ENCODE measurements around the gene PCED1B. TPM values are rescaled to one million over a fixed set of nuclear protein-coding genes. Genes with fewer than 3 reads are reported as not detected.

PCED1B gene
- total RNA-seq, 1 donor from 2014 or later: 3.1 TPM

GRCh38 chr12:47158792-47159191 lies 79.4 kb downstream of the PCED1B start:
- H3K27ac ChIP-seq: no peak overlapping the region
- H3K9me3 Mint-ChIP-seq: peaks cover 20% of the 10 kb centered on the region
- no peaks in the 10 kb centered on the region for H3F3A ChIP-seq (ENCODE audit: low read depth)
- no peaks in the 10 kb centered on the region for H3K36me3 Mint-ChIP-seq
- H3K27ac Mint-ChIP-seq: no peak overlapping the region
- no peak for TF ChIP-seq CTCF (IDR thresholded peaks at IDR 0.05)
- TF ChIP-seq EZH2phosphoT487 (IDR thresholded peaks at IDR 0.05): no peak
- no peak for TF ChIP-seq EZH2 (IDR thresholded peaks at IDR 0.05)
- H3K4me2 ChIP-seq: no peak overlapping the region
- peaks cover 15% of the 10 kb centered on the region for H3K4me1 Mint-ChIP-seq
- DNase-seq (ENCODE audit: low spot score): no peak
- H3K4me1 ChIP-seq: no peaks in the 10 kb centered on the region
- no peaks in the 10 kb centered on the region for H3K9me3 ChIP-seq (ENCODE audit: low read depth)
- no peaks in the 10 kb centered on the region for H3K36me3 ChIP-seq
- H3K79me2 ChIP-seq (ENCODE audit: low read depth): no peaks in the 10 kb centered on the region
- no peaks in the 10 kb centered on the region for H4K20me1 ChIP-seq (ENCODE audit: low read depth)
- H3K27me3 Mint-ChIP-seq (ENCODE audit: insufficient read depth, low read depth): peaks cover 2% of the 10 kb centered on the region
- H3K27me3 ChIP-seq: no peaks in the 10 kb centered on the region
- no peak overlapping the region for H3K4me3 Mint-ChIP-seq
- no peak overlapping the region for H3K4me3 ChIP-seq
- no peak overlapping the region for H3K9ac ChIP-seq
- H2AFZ ChIP-seq (replicated peaks): no peak overlapping the region

GRCh38 chr12:47159348-47159747 lies 79.9 kb downstream of the PCED1B start:
- Histone ChIP-seq H3K27ac (no peak overlapping the region), H3K4me2 (no peak overlapping the region), H3K79me2 (ENCODE audit: low read depth) (no peaks in the 10 kb centered on the region), H3K4me3 (no peak overlapping the region), H3K9ac (no peak overlapping the region), H3K4me1 (no peaks in the 10 kb centered on the region), H3K27me3 (no peaks in the 10 kb centered on the region), H2AFZ (replicated peaks) (no peak overlapping the region), H3K36me3 (no peaks in the 10 kb centered on the region), H3F3A (ENCODE audit: low read depth) (no peaks in the 10 kb centered on the region), H3K9me3 (ENCODE audit: low read depth) (no peaks in the 10 kb centered on the region), H4K20me1 (ENCODE audit: low read depth) (no peaks in the 10 kb centered on the region)
- Mint-ChIP-seq H3K27me3 (ENCODE audit: insufficient read depth, low read depth) (peaks cover 2% of the 10 kb centered on the region), H3K4me1 (peaks cover 18% of the 10 kb centered on the region), H3K36me3 (no peaks in the 10 kb centered on the region), H3K27ac (no peak overlapping the region), H3K4me3 (no peak overlapping the region), H3K9me3 (peaks cover 20% of the 10 kb centered on the region)
- TF ChIP-seq CTCF (IDR thresholded peaks at IDR 0.05) (no peak), EZH2 (IDR thresholded peaks at IDR 0.05) (no peak), EZH2phosphoT487 (IDR thresholded peaks at IDR 0.05) (no peak)
- no peak for DNase-seq (ENCODE audit: low spot score)

DNA sequence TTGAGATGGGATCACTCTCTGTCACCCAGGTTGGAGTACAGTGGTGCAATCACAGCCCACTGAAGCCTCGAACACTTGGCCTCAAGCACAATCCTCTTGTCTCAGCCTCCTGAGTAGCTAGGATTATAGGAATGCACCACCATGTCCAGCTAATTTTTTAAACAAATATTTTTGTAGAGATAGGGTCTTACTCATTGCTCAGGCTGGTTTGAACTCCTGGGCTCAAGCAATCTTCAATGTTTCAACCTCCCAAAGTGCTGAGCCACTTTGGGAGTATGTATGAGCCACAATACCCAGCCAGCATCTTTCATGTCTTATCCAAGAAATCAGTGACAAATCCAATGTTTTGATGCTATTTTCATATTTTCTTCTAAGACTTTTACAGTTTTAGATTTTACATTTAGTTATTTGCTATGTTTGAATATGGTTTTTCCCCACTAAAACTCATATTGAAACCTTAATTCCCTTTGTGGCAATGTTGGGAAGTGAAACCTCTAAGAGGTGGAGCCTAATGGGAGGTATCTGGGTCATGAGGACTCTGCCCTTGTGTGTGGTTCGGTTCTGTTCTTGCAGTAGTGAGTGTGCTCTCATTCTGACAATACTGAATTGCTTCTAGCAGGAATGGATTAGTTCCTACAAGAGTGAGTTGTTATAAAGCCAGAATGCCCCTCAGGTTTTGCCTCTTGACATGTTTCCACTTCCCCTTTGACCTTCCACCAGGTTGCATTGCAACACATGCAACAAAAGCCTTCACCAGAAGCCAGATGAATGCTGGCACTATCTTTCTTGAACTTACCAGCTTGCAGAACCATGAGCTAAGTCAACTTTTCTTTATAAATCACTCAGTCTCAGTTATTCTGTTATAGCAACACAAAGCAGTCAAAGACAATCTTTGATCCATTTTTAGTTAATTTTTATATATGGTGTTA lies 81.2 kb downstream of the PCED1B start:
- Histone ChIP-seq H3K36me3 (no peaks in the 10 kb centered on the region), H2AFZ (replicated peaks) (no peak overlapping the region), H3F3A (ENCODE audit: low read depth) (no peaks in the 10 kb centered on the region), H3K4me2 (no peak overlapping the region), H3K27me3 (no peaks in the 10 kb centered on the region), H3K27ac (no peak overlapping the region), H3K79me2 (ENCODE audit: low read depth) (no peaks in the 10 kb centered on the region), H3K9me3 (ENCODE audit: low read depth) (no peaks in the 10 kb centered on the region), H3K4me1 (no peaks in the 10 kb centered on the region), H3K4me3 (no peak overlapping the region), H3K9ac (no peak overlapping the region), H4K20me1 (ENCODE audit: low read depth) (no peaks in the 10 kb centered on the region)
- TF ChIP-seq EZH2phosphoT487 (IDR thresholded peaks at IDR 0.05): no peak
- TF ChIP-seq CTCF (IDR thresholded peaks at IDR 0.05): no peak
- TF ChIP-seq EZH2 (IDR thresholded peaks at IDR 0.05): no peak
- H3K4me3 Mint-ChIP-seq: no peak overlapping the region
- peaks cover 2% of the 10 kb centered on the region for H3K27me3 Mint-ChIP-seq (ENCODE audit: insufficient read depth, low read depth)
- H3K9me3 Mint-ChIP-seq: peaks cover 20% of the 10 kb centered on the region
- H3K4me1 Mint-ChIP-seq: peaks cover 18% of the 10 kb centered on the region
- H3K36me3 Mint-ChIP-seq: no peaks in the 10 kb centered on the region
- DNase-seq (ENCODE audit: low spot score): no peak
- no peak overlapping the region for H3K27ac Mint-ChIP-seq

Data from neural progenitor cell (in vitro differentiated cells).